HUES64 (cell line): Measurements from ENCODE around the gene AHCYL1. TPM values are rescaled to one million over a fixed set of nuclear protein-coding genes. Genes with fewer than 3 reads are reported as not detected.

ENCODE experiments used
- H3K27ac ChIP-seq: 2 replicates; pipeline ENCODE4 v1.7.0; 2013; ENCODE audit warnings: low read depth, low read length, inconsistent platforms
- H3K27me3 ChIP-seq: 2 replicates; pipeline ENCODE4 v1.6.1; 2013; ENCODE audit warnings: mild to moderate bottlenecking, low read length; ENCODE audit not compliant: insufficient read depth
- H3K36me3 ChIP-seq: 2 replicates; pipeline ENCODE4 v1.6.1; 2013; ENCODE audit warnings: mild to moderate bottlenecking, low read length; ENCODE audit not compliant: insufficient read depth
- H3K4me1 ChIP-seq: 2 replicates; pipeline ENCODE4 v1.6.1; 2013; ENCODE audit warnings: mild to moderate bottlenecking, low read length, moderate library complexity; ENCODE audit not compliant: insufficient read depth
- H3K4me3 ChIP-seq: 2 replicates; pipeline ENCODE4 v1.5.1; 2013; ENCODE audit warnings: mild to moderate bottlenecking, low read length, moderate library complexity
- H3K9ac ChIP-seq: 2 replicates; pipeline ENCODE4 v1.6.1; 2013; ENCODE audit warnings: mild to moderate bottlenecking, low read depth, low read length
- H3K9me3 ChIP-seq: 2 replicates; pipeline ENCODE4 v1.6.1; 2013; ENCODE audit warnings: low read depth, low read length; ENCODE audit not compliant: insufficient read depth
- WGBS: fragments of 150-250, 120-280 bp; methylation state at CpG from one replicate; pipeline ENCODE4 v1.1.7; 2013; ENCODE audit warnings: missing lambda C conversion rate; 5-methylcytosine and 5-hydroxymethylcytosine counted together
- polyA plus RNA-seq, 2 experiments: library from polyadenylated mRNA; stranded (reverse); fragments of 50-300 nt; gene quantifications; one replicate each; pipeline ENCODE4 v1.2.3, GENCODE V29; 2013

AHCYL1 gene
- 62.4 TPM for polyA plus RNA-seq (2013, experiment 1 of 2)
- 76.9 TPM for polyA plus RNA-seq (2013, experiment 2 of 2)

GRCh38 chr1:109984456-109985246 is at the start of gene AHCYL1:
Gene AHCYL1, plus strand, starts transcription at chr1:109984765. Its CDS starts 288 bp downstream, at chr1:109985053.
- peak within 1 kb of the TSS; percentile 91 for H3K4me3 ChIP-seq
- H3K27me3 ChIP-seq: no peaks in the 10 kb centered on the region
- no peaks in the 10 kb centered on the region for H3K9me3 ChIP-seq
- peaks cover 19% of the 10 kb centered on the region for H3K4me1 ChIP-seq
- peaks cover 10% of the 10 kb centered on the region; the same call in 1 of the 2 replicates for H3K36me3 ChIP-seq
- H3K9ac ChIP-seq: peak within 1 kb of the TSS; percentile 92
- H3K27ac ChIP-seq: peak within 1 kb of the TSS; percentile 81
- WGBS: under 1% methylated on average over 79 of the region's 79 CpGs

GRCh38 chr1:109935451-109935900 is 49.1 kb upstream of the AHCYL1 start:
- Histone ChIP-seq H3K4me1 (peaks cover 12% of the 10 kb centered on the region), H3K27ac (no peak overlapping the region), H3K4me3 (no peak overlapping the region), H3K9me3 (peaks cover 10% of the 10 kb centered on the region), H3K27me3 (no peaks in the 10 kb centered on the region), H3K36me3 (no peaks in the 10 kb centered on the region), H3K9ac (no peak overlapping the region)
- 85% methylated on average over 4 of the region's 4 CpGs for WGBS

GRCh38 chr1:109937738-109938137 is 46.8 kb upstream of the AHCYL1 start:
- Histone ChIP-seq H3K36me3 (no peaks in the 10 kb centered on the region), H3K9me3 (peaks cover 10% of the 10 kb centered on the region), H3K27me3 (no peaks in the 10 kb centered on the region), H3K9ac (no peak overlapping the region), H3K27ac (no peak overlapping the region), H3K4me1 (no peaks in the 10 kb centered on the region), H3K4me3 (no peak overlapping the region)
- WGBS: 100% methylated on average over 1 of the region's 1 CpG

GRCh38 chr1:109938556-109938955 is 46.0 kb upstream of the AHCYL1 start:
- Histone ChIP-seq H3K27ac (no peak overlapping the region), H3K4me1 (no peaks in the 10 kb centered on the region), H3K9me3 (peaks cover 10% of the 10 kb centered on the region), H3K27me3 (no peaks in the 10 kb centered on the region), H3K4me3 (no peak overlapping the region), H3K36me3 (no peaks in the 10 kb centered on the region), H3K9ac (no peak overlapping the region)
- WGBS: 100% methylated on average over 2 of the region's 2 CpGs

- Histone ChIP-seq H3K9me3 (peaks cover 10% of the 10 kb centered on the region), H3K27me3 (no peaks in the 10 kb centered on the region), H3K27ac (no peak overlapping the region), H3K36me3 (no peaks in the 10 kb centered on the region), H3K4me3 (no peak overlapping the region), H3K9ac (no peak overlapping the region), H3K4me1 (no peaks in the 10 kb centered on the region)
- WGBS: 100% methylated on average over 1 of the region's 2 CpGs
Measured at GRCh38 chr1:109942434-109942833, 42.1 kb upstream of the AHCYL1 start.

- 94% methylated on average over 2 of the region's 2 CpGs for WGBS
- Histone ChIP-seq H3K36me3 (no peaks in the 10 kb centered on the region), H3K9me3 (no peaks in the 10 kb centered on the region), H3K4me3 (no peak overlapping the region), H3K27me3 (no peaks in the 10 kb centered on the region), H3K27ac (no peak overlapping the region), H3K4me1 (no peaks in the 10 kb centered on the region), H3K9ac (no peak overlapping the region)
Measured at GRCh38 chr1:109944541-109944940, 40.0 kb upstream of the AHCYL1 start.

- no peaks in the 10 kb centered on the region for H3K36me3 ChIP-seq
- WGBS: 91% methylated on average over 6 of the region's 6 CpGs
- H3K9me3 ChIP-seq: no peaks in the 10 kb centered on the region
Measured at GRCh38 chr1:109946511-109946910, 38.1 kb upstream of the AHCYL1 start.

GRCh38 chr1:109947582-109948284 is 36.8 kb upstream of the AHCYL1 start:
- H3K36me3 ChIP-seq: no peaks in the 10 kb centered on the region
- no peaks in the 10 kb centered on the region for H3K9me3 ChIP-seq
- H3K4me3 ChIP-seq: no peak overlapping the region
- 75% methylated on average over 10 of the region's 10 CpGs for WGBS
- no peaks in the 10 kb centered on the region for H3K27me3 ChIP-seq
- H3K4me1 ChIP-seq: no peaks in the 10 kb centered on the region
- no peak overlapping the region for H3K27ac ChIP-seq
- no peak overlapping the region for H3K9ac ChIP-seq

More at GRCh38 chr1:109946511-109946910, 38.1 kb upstream of the AHCYL1 start:
- Histone ChIP-seq H3K4me3 (no peak overlapping the region), H3K4me1 (no peaks in the 10 kb centered on the region), H3K27ac (no peak overlapping the region), H3K9ac (no peak overlapping the region), H3K27me3 (no peaks in the 10 kb centered on the region)

GRCh38 chr1:109948285-109948630 is 36.3 kb upstream of the AHCYL1 start:
- Histone ChIP-seq H3K9me3 (no peaks in the 10 kb centered on the region), H3K9ac (no peak overlapping the region), H3K4me1 (no peaks in the 10 kb centered on the region), H3K27me3 (no peaks in the 10 kb centered on the region), H3K4me3 (no peak overlapping the region), H3K27ac (no peak overlapping the region), H3K36me3 (no peaks in the 10 kb centered on the region)

GRCh38 chr1:109950038-109950437 is 34.5 kb upstream of the AHCYL1 start:
- 100% methylated on average over 1 of the region's 1 CpG for WGBS
- H3K9me3 ChIP-seq: no peaks in the 10 kb centered on the region
- no peaks in the 10 kb centered on the region for H3K36me3 ChIP-seq
- H3K9ac ChIP-seq: no peak overlapping the region
- no peak overlapping the region for H3K4me3 ChIP-seq
- H3K27me3 ChIP-seq: no peaks in the 10 kb centered on the region
- no peak overlapping the region for H3K27ac ChIP-seq
- H3K4me1 ChIP-seq: no peaks in the 10 kb centered on the region

GRCh38 chr1:109950509-109950908 is 34.1 kb upstream of the AHCYL1 start:
- Histone ChIP-seq H3K9ac (no peak overlapping the region), H3K27me3 (no peaks in the 10 kb centered on the region), H3K36me3 (no peaks in the 10 kb centered on the region), H3K4me1 (no peaks in the 10 kb centered on the region), H3K27ac (no peak overlapping the region), H3K9me3 (no peaks in the 10 kb centered on the region), H3K4me3 (no peak overlapping the region)
- WGBS: 87% methylated on average over 2 of the region's 2 CpGs
